Measurements from ENCODE around the gene PRXL2A.

Gene PRXL2A

DNA sequence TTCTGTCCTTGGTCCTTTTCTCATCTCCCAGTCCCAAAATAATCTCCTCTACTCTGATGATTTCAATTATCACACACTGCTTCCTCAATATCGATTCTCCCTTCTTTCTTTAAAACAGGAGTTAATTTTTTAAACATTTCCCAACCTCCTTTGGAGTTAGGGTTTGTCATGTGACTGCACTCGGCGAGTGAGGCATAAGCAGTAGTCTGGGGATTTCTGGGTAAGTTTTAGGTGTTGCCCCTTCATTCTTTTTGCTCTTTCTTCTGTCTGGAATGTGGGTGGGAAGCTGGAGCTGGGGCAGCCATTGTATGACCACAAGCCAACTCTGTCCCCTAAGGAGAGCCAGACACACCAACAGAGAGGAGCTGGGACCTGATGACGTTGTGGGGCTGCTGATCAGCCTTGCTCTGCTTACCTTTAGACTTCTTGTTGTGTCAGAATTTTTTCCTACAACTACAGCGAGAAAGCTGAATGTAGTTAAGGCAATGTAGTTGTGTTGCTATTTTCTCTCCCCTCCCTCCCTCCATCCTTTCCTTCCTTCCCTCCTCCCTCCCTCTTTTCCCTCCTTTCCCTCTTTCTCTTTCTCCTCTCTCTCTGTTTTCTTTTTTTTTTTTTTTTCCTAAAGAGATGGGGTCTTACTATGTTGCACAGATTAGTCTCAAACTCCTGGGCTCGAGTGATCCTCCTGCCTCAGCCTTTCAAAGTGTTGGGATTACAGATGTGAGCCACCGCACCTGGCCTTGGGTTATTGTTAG, 39.3 kb downstream of the PRXL2A start:
- DNase-seq (ENCODE audit: low spot score), result no peak

DNA sequence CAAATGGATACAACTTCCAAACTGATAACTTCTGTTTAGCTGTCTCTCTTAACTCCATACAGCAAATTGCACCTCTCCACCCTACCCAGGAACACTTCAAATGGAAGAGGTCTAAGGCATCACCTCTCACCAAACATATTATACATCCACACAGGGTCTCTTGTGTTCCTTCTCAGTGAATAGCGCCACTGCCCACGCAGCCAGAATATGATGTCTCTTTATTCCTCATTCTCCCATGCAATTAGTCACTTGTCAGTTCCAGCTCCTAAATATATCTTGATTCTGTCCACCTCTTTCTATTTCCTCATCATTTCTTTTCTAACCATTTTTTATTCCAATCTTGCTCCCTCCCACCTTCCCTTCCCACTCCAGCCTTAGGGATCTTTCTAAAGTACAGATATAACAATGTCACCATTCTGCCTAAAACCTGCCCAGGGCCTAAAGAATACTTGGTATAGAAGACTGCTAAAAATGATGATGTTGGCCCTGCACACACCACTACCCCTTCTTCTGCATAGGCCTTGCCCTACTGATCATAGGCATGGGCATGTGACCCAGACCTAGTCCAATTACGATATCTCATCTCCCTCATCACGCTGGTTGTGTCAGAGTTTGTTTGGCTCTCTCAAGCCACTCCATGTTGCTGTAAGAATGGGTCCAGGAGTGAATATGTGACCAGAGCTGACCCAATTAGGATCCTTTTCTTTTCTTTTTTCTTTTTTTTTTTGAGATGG, 40.0 kb downstream of the PRXL2A start:
- DNase-seq (ENCODE audit: low spot score), result no peak

DNA sequence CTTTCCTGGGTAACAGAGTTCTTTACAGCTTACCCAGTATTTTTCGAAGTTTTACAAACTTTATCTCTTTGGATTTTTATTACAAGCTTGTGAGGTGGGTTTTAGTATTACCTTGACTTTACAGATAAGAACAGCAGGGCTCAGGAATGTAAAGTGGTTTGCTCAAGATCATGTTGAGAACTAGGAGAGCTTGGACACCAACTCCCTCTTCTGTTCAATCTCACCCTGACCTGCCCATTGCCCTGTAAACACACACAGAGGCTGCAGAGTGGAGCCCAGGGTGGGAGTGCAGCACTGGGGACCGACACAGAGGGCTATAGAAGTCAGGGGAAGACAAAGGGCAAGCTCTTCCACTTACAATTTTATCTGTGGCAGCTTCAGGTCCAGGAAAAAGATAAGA, 41.2 kb downstream of the PRXL2A start:
- no peak for DNase-seq (ENCODE audit: low spot score)

DNA sequence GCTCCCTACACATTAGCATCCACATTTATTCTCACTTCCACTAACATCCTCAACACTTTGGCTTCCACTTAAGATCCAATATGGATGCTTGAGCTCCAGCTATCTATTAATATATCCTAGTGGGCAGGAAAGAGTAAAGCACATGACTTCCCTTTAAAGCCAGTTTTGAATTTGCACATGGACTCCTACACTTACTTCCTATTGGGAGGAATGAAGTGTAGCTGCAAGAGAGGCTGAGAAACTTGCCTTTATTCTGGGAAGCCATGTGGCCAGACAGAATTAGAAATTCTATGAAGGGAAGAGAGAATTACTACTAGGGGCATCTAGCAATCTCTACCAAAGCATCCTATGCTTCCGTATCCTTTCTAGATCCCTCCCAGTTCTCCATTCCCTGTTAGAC, 42.8 kb downstream of the PRXL2A start:
- no peak for DNase-seq (ENCODE audit: low spot score)

DNA sequence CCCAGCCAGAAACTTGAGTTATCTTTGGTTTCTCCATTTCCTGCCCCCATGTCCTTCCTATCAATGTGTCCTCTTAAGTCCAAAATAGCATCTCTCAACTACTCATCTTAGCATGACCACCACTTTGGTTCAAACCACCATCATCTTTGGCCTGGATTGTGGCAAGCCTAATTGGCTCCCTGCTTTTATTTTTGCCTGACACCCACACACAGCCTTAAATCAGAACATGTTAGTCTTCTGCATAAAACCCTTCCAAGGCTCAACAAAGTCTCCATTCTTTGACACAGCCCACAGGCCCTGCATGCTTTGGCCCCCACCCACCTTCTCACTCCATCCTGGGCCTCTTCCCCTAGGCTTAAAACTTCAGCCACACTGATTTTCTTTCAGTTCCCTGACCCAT, 43.7 kb downstream of the PRXL2A start:
- no peak for DNase-seq (ENCODE audit: low spot score)

DNA sequence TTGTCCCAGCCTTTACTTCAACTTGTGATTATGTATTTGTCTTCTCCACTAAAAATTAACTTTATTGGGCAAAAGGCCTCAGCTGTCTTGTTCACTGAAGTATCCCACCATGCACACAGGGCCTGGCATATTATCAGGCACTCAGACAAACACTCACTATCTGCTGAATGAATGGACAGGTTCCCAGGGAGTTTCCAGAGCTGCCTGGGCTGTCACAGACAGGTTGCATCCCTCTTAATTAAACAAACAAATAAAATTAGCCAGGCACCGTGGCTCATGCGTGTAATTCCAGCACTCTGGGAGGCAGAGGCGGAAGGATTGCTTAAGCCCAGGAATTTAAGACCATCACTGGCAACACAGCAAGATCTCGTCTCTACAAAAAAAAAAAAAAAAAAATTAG, 44.3 kb downstream of the PRXL2A start:
- DNase-seq (ENCODE audit: low spot score), result no peak

DNA sequence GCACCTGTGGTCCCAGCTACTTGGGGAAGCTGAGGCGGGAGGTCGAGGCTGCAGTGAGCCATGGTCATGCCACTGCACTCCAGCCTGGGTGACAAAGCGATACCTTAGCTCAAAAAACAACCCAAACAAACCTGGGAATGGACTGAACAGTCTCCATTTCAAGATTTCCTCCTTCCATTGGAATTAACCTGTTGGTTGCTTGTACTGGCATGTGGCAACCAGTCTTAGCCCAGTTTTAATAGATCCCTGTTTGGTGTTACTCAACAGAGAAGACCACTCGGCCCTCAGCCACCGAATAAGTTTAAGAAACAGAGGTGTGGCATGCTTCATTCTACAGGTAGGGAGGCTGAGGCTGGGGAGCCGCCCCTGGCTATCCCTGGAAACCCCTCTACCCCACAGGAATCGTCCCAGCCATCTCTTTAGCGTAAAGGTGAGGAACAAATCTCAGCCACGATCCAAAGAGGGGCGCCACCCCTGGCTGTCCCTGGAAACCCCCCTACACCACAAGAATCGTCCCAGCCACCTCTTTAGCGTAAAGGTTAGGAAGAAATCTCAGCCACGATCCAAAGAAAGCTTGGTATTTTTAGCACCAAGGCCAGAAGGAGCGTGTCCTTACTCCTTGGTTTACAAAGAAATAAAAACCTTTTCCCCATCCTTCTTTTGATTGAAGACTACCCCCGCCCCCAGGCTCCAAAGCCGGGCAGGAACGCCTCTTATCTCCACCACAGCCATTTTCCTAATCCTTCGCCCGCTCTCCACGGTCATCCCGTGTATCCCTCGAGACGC, 44.9 kb downstream of the PRXL2A start:
- DNase-seq (ENCODE audit: low spot score), result no peak

DNA sequence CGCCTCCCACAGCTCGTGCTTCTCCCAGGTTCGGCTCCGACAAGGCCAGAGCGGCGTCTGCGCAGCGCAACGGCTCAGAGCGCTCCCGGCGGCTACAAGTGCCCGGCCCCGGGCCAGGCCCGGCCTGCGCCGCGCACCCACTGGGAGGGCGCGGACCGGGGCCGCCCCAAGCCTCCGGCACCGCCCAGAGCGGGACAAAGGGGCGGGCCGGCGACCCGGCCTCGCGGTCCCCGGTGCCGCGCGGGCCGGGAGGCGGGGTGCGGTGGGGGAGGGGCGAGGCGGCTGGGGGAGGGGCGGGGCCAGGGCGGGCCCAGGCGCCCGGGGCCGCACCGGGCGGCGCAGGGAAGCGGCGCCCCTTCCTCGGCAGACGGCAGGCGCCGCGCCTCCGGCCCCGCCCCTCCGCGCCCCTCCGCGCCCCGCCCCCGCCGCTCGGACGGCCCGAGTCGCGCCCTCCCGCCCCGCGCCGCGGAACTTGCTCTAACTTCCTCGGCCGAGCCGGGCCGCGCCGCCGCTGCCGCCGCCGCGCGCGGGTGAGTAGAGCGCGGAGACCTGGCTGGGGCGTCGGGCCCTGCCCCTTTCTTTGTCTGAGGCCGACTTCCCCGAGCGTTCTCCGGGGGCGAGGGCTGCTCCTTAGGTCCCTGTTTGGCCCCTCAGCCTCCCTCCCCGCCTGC, 45.6 kb downstream of the PRXL2A start, which contains the start of gene TSPAN14:
Gene TSPAN14 (plus strand): TSS at position 469 of the 671 bp plus-strand sequence. CDS start 34,924 bp downstream, outside the sequence.
- DNase-seq (ENCODE audit: low spot score), result peak; percentile 89

DNA sequence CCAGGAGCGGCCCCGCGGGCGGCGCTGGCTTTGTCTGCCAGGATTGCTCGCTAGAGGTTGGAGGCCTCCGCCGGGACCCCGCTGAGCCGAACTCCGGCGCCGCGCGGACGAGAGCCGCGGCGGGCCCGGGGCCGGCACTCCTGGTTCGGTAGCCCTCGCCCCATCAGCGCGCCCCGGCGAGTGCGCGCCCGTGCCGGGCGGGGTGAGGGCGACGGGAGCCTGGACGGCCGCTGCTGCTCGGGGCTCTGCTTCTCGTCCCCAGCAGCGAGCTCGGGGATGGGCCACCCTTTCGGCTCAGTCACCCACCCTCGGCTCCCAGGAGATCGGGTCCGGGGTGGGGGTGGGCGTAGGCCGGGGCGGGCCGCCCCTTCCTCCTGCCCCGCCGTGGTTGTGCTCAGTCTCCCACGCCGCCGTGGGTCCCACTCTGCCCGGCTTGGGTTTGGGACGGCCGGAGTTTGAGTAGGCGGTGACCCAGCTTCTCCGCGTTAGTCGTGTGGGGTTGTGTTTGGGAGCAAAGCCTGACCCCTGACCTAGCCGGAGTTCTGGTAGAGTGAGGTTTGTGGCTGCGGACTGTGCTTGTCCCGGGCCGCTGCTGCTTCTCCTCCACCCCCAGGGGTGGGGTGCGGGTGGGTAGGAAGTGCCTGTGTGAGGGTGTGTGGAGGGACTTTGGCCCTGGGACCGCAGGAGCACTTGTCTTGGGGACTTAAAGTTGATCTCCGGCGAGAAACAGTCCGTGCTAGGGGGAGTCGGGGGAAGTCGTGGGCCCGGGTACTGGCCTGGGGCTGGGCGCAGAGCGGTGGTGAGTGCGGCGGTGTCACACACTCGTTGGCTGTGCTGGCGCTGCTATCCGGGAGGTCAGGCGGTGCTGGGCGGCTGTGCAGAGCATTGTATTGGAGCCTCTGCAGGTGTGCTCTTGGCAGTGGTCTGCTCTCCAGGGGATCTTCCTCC, 46.4 kb downstream of the PRXL2A start:
- peak; percentile 59 for DNase-seq (ENCODE audit: low spot score)

DNA sequence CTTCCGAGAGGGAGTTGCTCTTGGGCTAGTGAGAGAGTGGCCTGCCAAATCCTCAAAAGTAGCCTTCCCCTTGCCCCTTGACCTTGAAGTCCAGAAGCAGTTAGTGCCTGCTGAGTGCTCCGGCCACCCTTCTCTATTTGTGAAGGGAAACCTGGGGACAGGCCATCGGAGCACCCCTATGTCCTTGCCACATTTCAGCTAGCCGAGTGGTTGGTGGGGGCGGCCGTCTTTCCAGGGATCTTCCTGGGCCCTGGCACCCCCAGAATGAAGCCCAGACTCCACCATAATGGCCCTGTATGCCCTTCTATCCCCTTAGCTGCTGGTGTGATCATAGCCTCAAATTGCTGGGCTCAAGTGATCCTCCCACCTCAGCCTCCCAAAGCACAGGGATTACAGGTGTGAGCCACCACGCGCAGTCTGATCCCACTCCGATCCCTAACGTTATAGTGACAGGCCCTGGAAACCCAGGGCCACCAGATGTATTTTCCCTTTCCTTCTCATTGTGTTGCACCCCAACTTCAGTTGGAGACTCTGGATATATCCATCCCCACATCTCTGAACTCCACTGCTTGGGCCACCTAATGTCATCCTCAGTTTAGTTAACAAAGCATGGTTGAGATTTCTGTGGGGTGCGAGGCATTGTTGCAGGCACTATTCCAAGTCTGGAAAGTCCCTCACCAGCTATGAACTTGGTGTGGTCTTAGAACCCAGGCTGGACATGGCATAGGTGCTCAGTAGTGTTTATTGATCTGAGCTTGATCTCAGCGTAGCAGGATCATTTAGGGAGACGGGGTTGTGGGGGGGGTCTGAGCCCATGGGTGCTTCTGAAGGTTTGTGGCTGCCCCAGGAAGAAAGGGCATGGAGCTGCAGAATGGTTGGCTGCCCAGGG, 47.4 kb downstream of the PRXL2A start:
- no peak for DNase-seq (ENCODE audit: low spot score)

DNA sequence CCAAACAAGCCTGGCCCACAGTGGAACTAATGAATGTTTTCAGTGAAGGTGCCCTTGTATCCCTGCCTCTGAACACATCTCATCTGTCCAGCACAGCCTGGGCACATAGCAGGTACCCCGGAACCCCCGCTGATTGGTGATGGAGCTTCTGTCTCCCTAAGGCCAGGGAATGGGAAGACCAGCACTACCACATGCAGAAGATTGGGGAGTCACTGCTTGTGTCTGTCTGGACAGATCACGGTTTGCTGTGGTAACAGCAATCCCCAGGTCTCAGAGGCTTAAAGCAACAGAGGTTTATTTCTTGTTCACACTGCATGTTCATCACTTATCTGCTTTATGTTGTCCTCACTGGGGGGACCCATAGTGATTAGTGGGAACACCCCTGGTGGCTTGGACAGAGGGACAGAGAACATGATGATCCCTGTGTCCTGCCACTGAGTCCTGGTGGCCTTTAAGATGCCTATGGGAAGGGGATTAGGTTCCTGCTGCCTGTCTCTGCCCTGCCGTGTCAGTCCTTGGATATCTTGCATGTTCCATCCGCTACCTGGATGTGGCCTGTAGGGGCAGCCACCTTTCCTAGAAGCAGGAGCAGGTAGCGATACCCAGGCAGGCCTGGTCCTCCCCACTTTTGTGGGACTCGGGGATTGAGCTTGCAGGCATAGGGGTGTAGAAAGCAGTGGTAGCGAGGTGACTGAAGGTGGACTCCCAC, 49.4 kb downstream of the PRXL2A start:
- no peak for DNase-seq (ENCODE audit: low spot score)

DNA sequence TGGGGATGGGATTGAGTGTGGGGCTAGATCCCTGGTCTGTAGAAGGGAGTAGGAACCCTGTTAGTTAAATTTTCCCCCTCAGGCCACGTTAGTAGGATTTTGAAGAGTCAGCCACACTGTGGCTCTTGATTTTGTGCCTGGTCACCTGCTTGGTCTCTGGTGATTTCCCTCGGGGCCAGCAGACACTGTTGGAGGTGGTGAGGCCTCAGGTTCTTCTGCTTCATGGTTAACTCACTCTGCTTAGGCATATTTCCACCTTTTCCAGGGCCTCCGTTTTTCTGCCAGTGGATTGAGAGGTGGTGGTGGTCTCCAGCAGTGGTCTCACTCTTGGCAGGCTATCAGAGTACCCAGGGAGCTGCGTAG, 49.9 kb downstream of the PRXL2A start:
- no peak for DNase-seq (ENCODE audit: low spot score)

DNA sequence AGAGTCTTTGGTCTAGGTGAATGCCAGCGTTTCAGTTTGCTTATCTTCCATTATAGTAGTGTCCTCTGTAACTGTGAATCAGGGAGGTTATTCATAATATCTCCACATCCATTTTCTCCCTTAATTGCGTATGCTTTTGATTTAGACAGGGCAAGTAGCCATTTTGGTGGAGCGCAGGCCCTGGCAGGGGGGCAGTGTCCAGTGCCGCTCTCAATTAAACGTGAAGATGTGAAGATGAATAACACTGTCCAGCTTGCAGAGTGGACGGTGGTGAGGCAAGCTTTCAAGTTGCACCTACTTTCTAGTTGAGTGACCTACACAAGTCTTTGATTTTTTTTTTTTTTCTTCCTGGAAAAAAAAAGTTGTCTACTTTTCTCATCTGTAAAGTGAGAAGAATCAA, 50.3 kb downstream of the PRXL2A start:
- DNase-seq (ENCODE audit: low spot score), result no peak

DNA sequence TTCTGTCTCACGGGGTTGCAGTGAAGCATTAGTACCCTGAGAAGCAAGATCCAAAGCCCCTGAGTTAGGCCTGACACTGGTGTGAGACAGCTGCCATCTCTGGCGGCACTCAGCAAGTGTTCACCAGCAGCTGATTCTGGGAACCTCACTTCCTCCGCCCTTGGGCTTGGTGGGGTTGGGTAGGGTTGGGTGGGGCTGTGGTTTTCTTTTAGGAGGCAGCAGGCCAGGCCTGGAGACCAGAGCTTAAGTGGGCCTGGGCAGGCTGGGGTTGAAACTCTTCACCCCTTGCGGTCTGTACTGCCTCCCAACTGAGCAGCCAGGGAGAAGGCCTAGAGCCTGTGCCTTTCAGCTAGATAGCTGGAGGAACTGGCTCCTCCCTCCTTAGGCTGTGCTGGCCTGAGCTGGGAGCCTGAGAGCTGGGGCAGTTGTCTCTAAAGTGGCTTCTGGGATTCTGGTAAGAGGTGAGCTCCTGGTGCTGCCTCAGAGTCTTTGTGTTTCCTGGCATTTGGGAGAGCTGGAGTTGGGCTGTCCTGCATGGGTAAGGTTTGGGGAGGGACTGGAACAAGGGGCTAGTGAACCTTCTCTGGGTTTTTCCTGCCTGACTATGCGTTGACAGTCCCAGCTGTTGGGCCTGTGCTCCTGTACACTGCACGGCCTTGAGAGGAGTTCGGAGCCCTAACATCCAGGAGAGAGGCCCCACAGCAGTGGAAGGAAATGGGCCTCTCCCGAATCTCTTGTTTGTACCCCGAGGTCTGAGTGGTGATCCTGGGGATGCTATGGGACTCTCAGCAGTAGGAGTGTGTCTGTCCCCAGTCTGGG, 50.9 kb downstream of the PRXL2A start:
- DNase-seq (ENCODE audit: low spot score), result peak; percentile 48

DNA sequence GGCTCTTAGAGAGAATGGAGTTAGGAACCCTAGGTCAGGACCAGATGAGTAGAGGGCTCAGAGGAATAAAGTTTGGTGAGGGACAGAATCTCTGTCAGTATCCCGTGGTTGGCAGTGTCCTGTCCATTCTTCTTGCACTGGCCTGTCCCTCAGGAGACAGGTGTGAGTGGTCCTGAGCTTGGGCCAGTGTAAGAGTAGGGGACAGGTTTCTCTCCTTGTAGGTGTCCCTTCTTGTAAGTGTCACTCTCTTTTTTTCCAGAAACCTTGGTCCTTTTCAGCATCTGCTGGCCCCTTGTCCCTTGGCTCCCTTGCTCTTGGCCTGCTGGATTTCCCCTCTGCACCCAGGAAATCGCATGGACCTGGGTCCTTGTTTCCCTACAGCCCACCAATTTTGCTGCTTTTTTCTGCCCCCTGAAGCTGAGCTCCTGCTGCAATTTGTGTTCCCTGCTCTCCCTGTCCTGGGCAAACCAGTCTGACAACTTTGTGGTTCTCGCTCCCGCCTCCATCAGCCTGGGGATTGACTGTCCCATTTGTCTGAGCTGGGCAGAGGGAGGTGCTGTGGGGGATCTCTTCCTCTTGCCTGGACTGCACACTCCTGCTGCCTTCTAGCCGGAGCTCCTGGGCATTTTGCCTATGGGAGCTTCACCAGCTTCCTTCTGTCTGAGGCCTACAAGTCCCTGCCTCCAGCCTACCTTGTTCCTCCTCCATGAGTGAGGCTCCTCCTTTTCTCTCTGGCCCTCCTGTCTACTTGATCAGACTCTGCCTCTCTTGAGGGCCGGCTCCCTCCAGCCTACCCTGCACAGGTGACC, 52.3 kb downstream of the PRXL2A start:
- DNase-seq (ENCODE audit: low spot score), result no peak

DNA sequence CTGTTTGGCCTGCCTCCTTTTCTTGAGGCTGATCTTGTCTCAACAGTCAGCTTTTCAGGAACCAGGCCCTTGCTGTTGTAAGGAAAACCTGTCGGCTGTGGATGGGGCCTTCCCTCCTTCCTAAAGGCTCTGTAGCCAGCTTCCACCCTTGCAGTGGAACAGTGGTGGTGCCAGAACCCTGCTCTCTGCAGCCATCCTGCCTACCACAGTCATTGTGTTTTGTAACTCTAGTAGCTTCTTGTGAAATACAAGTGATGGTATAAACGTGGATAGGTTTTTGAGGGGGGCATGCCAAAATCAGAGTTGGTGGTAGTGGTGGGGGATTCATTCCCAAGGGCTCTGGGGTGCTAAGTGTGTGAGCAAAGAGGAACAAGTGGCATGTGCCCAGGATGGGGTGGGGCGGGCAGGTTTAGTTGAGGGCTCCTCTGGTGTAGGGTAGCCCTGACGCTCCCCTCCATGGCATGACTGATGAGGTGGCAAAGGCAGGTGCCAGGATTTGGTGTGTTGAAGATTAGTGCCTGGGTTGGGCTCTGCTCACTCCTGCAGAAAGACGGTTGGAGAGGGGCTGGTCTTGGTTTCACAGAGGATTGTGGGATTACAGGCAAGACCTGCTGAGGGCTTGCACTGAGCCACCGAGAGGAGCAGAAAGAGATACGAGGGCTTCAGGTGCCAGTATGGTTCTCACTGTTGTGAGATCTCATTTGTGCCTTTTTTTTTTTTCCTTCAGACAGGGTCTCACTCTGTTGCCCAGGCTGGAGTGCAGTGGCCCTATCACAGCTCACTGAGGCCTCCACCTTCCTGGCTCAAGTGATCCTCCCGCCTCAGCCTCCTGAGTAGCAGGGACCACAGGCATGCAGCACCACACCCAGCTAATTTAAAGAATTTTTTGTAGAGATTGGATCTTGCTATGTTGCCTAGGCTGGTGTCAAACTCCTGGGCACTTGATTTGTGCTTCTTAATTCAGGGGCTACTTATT, 53.1 kb downstream of the PRXL2A start:
- DNase-seq (ENCODE audit: low spot score), result no peak

Data from germinal center (tissue), 1 donor.